ENCODE data around the gene OR10G7.

OR10G7 gene

DNA sequence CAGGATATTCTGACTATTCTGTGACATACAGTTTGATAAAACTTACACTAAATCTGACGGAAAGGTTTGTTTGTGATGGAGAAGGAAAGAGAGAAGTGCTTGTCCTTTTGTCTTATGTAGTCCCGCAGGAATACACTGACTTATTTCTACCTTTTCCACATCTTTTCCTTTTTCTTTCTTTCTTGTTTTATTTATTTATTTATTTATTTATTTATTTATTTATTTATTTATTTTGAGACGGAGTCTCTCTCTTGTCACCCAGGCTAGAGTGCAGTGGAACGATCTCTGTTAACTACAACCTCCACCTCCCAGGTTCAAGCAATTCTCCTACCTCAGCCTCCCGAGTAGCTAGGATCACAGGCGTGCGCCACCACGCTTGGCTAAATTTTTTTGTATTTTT is 31.0 kb upstream of the OR10G7 start:
- TF ChIP-seq, protein P1, sequence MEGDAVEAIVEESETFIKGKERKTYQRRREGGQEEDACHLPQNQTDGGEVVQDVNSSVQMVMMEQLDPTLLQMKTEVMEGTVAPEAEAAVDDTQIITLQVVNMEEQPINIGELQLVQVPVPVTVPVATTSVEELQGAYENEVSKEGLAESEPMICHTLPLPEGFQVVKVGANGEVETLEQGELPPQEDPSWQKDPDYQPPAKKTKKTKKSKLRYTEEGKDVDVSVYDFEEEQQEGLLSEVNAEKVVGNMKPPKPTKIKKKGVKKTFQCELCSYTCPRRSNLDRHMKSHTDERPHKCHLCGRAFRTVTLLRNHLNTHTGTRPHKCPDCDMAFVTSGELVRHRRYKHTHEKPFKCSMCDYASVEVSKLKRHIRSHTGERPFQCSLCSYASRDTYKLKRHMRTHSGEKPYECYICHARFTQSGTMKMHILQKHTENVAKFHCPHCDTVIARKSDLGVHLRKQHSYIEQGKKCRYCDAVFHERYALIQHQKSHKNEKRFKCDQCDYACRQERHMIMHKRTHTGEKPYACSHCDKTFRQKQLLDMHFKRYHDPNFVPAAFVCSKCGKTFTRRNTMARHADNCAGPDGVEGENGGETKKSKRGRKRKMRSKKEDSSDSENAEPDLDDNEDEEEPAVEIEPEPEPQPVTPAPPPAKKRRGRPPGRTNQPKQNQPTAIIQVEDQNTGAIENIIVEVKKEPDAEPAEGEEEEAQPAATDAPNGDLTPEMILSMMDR (conservative IDR thresholded peaks at IDR 0.05; ENCODE audit: control insufficient read depth, insufficient read depth, low read depth, low read length): no peak
- DNase-seq (ENCODE audit: low read depth): no peak
- H3K4me3 ChIP-seq (ENCODE audit: control insufficient read depth, low read depth, low read length): no peak overlapping the region

DNA sequence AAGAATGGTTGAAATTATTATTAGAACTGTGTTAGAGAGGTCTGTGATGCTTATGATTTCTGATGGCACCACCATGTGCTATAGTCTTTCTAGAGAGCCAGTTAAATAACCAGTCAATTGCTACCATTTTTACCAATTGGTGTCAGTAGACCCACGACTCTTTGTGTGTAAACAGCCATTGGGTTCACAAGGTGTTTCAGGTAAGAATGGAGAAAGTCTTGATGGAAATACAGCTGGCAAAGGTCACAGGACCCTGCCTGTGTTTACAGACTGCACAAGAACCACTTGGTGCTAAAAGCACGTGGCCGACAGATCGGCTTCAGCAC is 30.5 kb upstream of the OR10G7 start:
- DNase-seq (ENCODE audit: low read depth): no peak
- TF ChIP-seq, protein P1 (conservative IDR thresholded peaks at IDR 0.05; ENCODE audit: control insufficient read depth, insufficient read depth, low read depth, low read length): no peak
- H3K4me3 ChIP-seq (ENCODE audit: control insufficient read depth, low read depth, low read length): no peak overlapping the region

DNA sequence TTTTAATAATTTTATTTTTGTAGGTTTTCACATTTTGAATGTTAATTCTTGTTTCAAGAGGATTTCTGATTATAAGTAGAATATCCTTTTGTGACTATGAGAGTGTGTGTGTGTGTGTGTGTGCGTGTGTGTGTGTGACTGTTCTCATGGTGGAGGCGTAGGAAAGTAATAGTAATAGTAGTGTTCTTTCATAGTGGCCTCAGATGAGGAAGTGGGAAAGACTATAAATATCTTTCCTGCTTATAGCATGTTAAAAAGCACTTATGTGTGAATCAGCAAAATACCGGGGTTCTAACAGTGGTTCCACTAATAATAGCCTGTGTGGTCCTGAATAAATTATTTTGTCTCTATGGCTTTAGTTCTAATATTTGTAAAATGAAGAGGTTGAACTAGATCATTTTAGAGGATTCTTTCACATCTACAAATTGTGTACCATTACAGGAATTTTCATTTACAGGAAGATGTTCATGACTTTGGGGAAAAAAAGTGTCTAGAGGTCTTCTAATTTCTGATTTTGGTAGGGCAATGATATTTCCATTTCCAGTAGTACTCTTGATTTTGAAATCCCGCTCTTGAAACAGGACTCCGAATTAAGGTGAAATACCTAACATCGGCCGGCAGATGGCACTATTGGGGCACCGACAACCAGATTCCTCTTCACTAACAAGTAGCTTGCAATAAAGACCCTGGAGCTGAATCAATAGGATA is 29.9 kb upstream of the OR10G7 start:
- TF ChIP-seq, protein P1 (conservative IDR thresholded peaks at IDR 0.05; ENCODE audit: control insufficient read depth, insufficient read depth, low read depth, low read length): peak; percentile 71
- no peak overlapping the region for H3K4me3 ChIP-seq (ENCODE audit: control insufficient read depth, low read depth, low read length)
- DNase-seq (ENCODE audit: low read depth): peak; percentile 79

DNA sequence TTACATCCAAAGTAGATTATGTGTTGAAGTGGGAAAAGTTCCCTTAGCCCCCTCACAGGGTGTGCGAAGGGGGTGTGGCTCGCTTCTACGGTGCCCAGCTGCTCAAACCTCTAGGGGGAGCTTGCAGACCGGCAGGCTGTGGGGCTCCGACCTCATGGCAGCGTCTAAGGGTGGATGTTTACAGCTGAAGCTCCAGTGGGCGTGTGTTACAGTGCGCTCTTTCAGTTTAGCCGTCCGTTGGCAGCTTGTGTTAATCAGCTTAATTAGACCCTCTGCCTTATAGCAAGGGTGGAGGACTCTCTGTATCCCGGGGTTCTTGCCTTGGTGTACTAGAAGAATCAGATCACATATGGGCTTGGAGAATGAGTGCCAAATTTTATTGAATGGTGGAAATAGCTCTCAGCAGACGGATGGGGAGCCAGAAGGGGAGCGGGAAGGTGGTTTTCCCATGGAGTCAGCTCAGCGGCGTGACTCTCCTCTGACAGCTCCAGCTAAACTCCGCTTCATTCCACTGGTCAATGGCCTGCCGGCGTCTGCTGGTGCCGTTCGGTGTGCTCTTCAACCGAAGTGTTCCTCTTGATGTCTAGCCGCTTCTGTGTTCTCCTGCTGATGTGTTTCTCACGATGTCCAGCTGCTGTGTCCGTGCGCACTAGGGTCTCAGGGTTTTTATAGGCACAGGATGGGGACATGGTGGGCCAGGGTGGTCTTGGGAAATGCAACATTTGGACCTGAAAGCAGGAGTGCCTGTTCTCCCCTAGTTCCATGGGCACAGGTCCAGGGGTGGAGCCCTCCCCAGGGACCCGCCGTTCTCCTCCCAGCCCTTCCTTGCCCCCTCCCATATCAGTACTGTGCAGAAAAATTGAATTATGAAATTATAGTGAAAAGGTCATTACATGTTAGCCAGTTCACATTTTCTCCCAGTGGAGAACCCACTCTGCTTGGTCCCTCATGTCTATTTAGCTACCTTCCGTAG is 28.6 kb upstream of the OR10G7 start:
- peak overlapping the region; percentile 35 for H3K4me3 ChIP-seq (ENCODE audit: control insufficient read depth, low read depth, low read length)
- peak; percentile 62 for DNase-seq (ENCODE audit: low read depth)
- TF ChIP-seq, protein P1 (conservative IDR thresholded peaks at IDR 0.05; ENCODE audit: control insufficient read depth, insufficient read depth, low read depth, low read length): peak; percentile 64

DNA sequence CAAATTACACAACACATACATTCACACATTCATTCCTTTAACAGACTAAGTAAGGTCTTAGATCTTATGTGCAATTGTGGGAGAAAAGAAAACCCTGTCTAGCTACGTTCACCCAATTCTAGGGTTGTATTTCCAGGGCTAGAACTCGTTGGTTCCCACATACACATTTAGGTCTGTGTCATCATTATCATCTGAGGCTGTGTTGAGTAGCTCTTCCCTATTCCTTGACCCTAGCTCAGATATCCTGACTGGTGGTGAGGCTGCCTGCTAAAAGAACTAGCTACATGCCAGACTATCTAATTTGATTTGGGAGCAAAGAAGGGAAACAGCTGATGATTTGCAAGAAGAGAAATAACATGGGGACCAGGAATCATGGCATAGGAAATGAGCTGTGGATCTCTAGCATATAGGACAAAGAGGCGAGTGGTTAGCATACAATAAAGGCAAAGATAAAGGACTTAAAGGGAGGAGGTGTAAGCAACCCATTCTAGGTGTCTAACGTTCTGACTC is 27.5 kb upstream of the OR10G7 start:
- H3K4me3 ChIP-seq (ENCODE audit: control insufficient read depth, low read depth, low read length): no peak overlapping the region
- no peak for DNase-seq (ENCODE audit: low read depth)
- TF ChIP-seq, protein P1 (conservative IDR thresholded peaks at IDR 0.05; ENCODE audit: control insufficient read depth, insufficient read depth, low read depth, low read length): no peak

DNA sequence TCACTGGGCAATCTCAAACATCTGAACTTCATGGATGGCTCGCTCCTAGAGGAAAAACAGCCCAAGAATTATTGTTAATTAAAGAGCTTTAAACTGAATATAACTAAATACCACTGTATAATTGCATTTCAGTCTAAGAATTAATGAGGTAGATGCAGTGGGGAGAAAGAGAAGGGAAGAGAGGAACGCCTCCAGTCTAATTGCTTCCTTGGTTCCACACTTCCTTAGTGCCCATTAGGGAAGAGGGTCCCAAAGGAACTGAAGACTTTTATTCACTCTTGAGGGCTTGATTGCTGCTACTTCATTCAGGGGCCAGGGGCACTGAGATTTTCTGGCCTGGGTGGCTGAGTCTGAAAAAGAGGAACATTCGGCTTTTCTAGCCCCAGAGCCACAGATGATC is 11.8 kb upstream of the OR10G7 start:
- no peak overlapping the region for H3K4me3 ChIP-seq (ENCODE audit: control insufficient read depth, low read depth, low read length)
- TF ChIP-seq, protein P1 (conservative IDR thresholded peaks at IDR 0.05; ENCODE audit: control insufficient read depth, insufficient read depth, low read depth, low read length): no peak
- no peak for DNase-seq (ENCODE audit: low read depth)
